Uterus (tissue), 2 donors: ENCODE measurements around the gene PRTN3.

Experiments used
- POLR2A ChIP-seq, 2 donors: fragments of 450-650 bp; IDR thresholded peaks; one replicate each; pipeline ENCODE4 v1.6.1; 2016; ENCODE audit warnings: antibody characterized with exemption in 2 of 2, mild to moderate bottlenecking in 1 of 2, moderate library complexity in 1 of 2
- TF ChIP-seq, protein P1 (sequence below), 4 experiments: fragments of 200-600 bp in 2 of 4; fragments of 450-650 bp in 2 of 4; sonication (generic) in 2 of 4; IDR thresholded peaks; one replicate each; pipeline ENCODE4 v1.5.1; 2016 to 2019; ENCODE audit warnings: antibody characterized with exemption in 4 of 4, mild to moderate bottlenecking in 2 of 4, moderate library complexity in 1 of 4

DNA sequence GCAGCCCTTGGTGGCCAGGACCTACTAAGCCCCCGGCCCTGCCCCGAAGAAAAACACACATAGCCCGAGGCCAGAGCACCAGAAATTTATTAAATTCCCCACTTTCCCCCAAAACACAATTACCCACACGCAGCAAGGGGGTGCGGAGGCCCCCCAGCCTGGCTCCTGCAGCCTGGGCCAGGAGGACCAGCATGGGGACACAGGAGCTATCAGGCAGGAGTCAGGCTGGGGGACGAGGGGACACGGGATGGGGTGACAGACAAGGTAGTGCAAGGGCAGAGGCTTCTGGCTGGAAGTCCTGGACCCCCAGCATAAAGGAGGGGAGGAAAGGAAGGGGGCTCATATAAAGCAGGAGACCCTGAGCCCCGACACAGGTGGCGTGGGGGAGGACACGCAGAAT, 55.6 kb downstream of the PRTN3 start:
- TF ChIP-seq, protein P1, sequence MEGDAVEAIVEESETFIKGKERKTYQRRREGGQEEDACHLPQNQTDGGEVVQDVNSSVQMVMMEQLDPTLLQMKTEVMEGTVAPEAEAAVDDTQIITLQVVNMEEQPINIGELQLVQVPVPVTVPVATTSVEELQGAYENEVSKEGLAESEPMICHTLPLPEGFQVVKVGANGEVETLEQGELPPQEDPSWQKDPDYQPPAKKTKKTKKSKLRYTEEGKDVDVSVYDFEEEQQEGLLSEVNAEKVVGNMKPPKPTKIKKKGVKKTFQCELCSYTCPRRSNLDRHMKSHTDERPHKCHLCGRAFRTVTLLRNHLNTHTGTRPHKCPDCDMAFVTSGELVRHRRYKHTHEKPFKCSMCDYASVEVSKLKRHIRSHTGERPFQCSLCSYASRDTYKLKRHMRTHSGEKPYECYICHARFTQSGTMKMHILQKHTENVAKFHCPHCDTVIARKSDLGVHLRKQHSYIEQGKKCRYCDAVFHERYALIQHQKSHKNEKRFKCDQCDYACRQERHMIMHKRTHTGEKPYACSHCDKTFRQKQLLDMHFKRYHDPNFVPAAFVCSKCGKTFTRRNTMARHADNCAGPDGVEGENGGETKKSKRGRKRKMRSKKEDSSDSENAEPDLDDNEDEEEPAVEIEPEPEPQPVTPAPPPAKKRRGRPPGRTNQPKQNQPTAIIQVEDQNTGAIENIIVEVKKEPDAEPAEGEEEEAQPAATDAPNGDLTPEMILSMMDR (IDR thresholded peaks at IDR 0.05): no peak
- TF ChIP-seq POLR2A (IDR thresholded peaks at IDR 0.05): no peak
